Panc1 (cell line): Measurements from ENCODE around the gene SLC16A11. TPM values are rescaled to one million over a fixed set of nuclear protein-coding genes. Genes with fewer than 3 reads are reported as not detected.

Experiments
- ATAC-seq: fragments of 200-7000 bp; cut with Tn5 transposase; 2 replicates; pipeline ENCODE4 v1.9.1; 2020; ENCODE audit warnings: mild to moderate bottlenecking, moderate library complexity
- BruUV-seq: library from RNA; stranded (reverse); fragments of 400-500 nt; replicated peaks from 2 replicates; lab custom pipeline; 2021; lab: Mats Ljungman, UMichigan
- CTCF ChIA-PET: fragments of 300-600 bp; sonication (Branson Sonifier 250); formaldehyde crosslinking; loops from one replicate; lab custom pipeline; 2022; ENCODE audit warnings: antibody characterized with exemption; lab: Charles Lee
- POLR2A ChIA-PET: fragments of 300-600 bp; sonication (Branson Sonifier 250); formaldehyde crosslinking; loops from one replicate; lab custom pipeline; 2022; ENCODE audit warnings: antibody characterized with exemption; lab: Charles Lee
- DNase-seq: peaks from one replicate; pipeline ENCODE4 v3.0.0-alpha.2; 2010; ENCODE audit warnings: low read depth, low spot score
- H3K27ac ChIP-seq: 2 replicates; pipeline ENCODE4 v1.5.1; 2011; ENCODE audit warnings: mild to moderate bottlenecking, low read length, inconsistent platforms
- H3K27me3 ChIP-seq: fragments of 200-500 bp; sonication (Bioruptor generic); 2 replicates; pipeline ENCODE4 v1.6.0; 2014; ENCODE audit warnings: low read length, inconsistent platforms; ENCODE audit not compliant: control insufficient read depth, insufficient read depth
- H3K36me3 ChIP-seq: fragments of 200-500 bp; sonication (Bioruptor generic); 2 replicates; pipeline ENCODE4 v1.5.1; 2014; ENCODE audit warnings: inconsistent platforms, mild to moderate bottlenecking, low read length, moderate library complexity; ENCODE audit not compliant: control insufficient read depth, insufficient read depth
- H3K4me1 ChIP-seq: 2 replicates; pipeline ENCODE4 v1.5.1; 2011; ENCODE audit warnings: inconsistent platforms, mild to moderate bottlenecking, low read length, moderate library complexity; ENCODE audit not compliant: control insufficient read depth, insufficient read depth
- H3K4me3 ChIP-seq, 2 experiments: 2 replicates each; pipeline ENCODE4 v1.5.1; 2011 to 2012; ENCODE audit warnings: low read depth in 2 of 2, low read length in 2 of 2, mild to moderate bottlenecking in 2 of 2, inconsistent platforms in 1 of 2, moderate library complexity in 1 of 2
- H3K9me3 ChIP-seq: fragments of 200-500 bp; sonication (Bioruptor generic); 2 replicates; pipeline ENCODE4 v1.5.1; 2014; ENCODE audit warnings: low read depth, mild to moderate bottlenecking, inconsistent platforms, low read length, moderate library complexity; ENCODE audit not compliant: control insufficient read depth, insufficient read depth
- POLR2AphosphoS5 ChIP-seq: IDR thresholded peaks from 2 replicates; pipeline ENCODE4 v1.6.1; 2012; ENCODE audit warnings: mild to moderate bottlenecking, low read depth, low read length, moderate library complexity
- REST ChIP-seq, 2 experiments: IDR thresholded peaks; 2 replicates each; pipeline ENCODE4 v1.6.1; 2011 to 2012; ENCODE audit warnings: low read depth in 2 of 2, control low read depth in 1 of 2, low read length in 1 of 2, mild to moderate bottlenecking in 1 of 2, moderate library complexity in 1 of 2; ENCODE audit not compliant: insufficient read depth in 1 of 2
- in situ Hi-C: cut with HindIII; loops from 2 replicates; pipeline ENCODE4 v1.10.0; 2016; ENCODE audit warnings: low sequenced_read_pairs, low pct_unique_long_range_greater_than_20kb
- intact Hi-C: fragments of 100-400 bp; cut with micrococcal nuclease; formaldehyde crosslinking; loops from one replicate; pipeline ENCODE4 v1.10.0; 2022; ENCODE audit not compliant: unreplicated experiment
- total RNA-seq: library from RNA; stranded (reverse); gene quantifications from one replicate; pipeline ENCODE4 v1.2.1, GENCODE V29; 2021; ENCODE audit not compliant: unreplicated experiment
- TF ChIP-seq, protein P1 (sequence below): fragments of 450-650 bp; IDR thresholded peaks from 2 replicates; pipeline ENCODE4 v1.5.1; 2017; ENCODE audit warnings: mild to moderate bottlenecking

Gene SLC16A11
- total RNA-seq, 1 experiment from 2014 or later, result not detected

GRCh38 chr17:7035591-7036368 is 8.1 kb downstream of the SLC16A11 start, which contains the start of gene SLC16A13:
SLC16A13 (plus strand) TSS chr17:7036015; CDS start chr17:7036383, 368 bp downstream.
- peaks cover 6% of the 10 kb centered on the region; the same call in 1 of the 2 replicates for H3K4me1 ChIP-seq
- ChIA-PET CTCF (interaction anchor here (0.6 kb wide), 1 partner anchor 207 kb away, joined by 3 read pairs; the partner anchor contains the start of gene GABARAP), POLR2A (interaction anchor here (0.5 to 0.6 kb wide), 2 partner anchors 141 to 623 kb away, joined by 3 to 5 read pairs; no protein-coding TSS in a partner anchor)
- in situ Hi-C loops (no loop called here), intact Hi-C loops (no loop called here)
- no peaks in the 10 kb centered on the region for H3K27me3 ChIP-seq
- no TSS peak for BruUV-seq
- peak; percentile 88 for DNase-seq
- no peaks in the 10 kb centered on the region for H3K36me3 ChIP-seq
- H3K27ac ChIP-seq, result peak within 1 kb of the TSS; percentile 97
- peak; percentile 97 for ATAC-seq
- peak within 1 kb of the TSS; percentile 61 to 87 for H3K4me3 ChIP-seq
- TF ChIP-seq POLR2AphosphoS5 (peak; percentile 81), REST (IDR thresholded peaks at IDR 0.05; ENCODE audit: insufficient read depth in 1 of 2, low read depth in 2 of 2, low read length in 1 of 2) (no peak)
- TF ChIP-seq, protein P1, sequence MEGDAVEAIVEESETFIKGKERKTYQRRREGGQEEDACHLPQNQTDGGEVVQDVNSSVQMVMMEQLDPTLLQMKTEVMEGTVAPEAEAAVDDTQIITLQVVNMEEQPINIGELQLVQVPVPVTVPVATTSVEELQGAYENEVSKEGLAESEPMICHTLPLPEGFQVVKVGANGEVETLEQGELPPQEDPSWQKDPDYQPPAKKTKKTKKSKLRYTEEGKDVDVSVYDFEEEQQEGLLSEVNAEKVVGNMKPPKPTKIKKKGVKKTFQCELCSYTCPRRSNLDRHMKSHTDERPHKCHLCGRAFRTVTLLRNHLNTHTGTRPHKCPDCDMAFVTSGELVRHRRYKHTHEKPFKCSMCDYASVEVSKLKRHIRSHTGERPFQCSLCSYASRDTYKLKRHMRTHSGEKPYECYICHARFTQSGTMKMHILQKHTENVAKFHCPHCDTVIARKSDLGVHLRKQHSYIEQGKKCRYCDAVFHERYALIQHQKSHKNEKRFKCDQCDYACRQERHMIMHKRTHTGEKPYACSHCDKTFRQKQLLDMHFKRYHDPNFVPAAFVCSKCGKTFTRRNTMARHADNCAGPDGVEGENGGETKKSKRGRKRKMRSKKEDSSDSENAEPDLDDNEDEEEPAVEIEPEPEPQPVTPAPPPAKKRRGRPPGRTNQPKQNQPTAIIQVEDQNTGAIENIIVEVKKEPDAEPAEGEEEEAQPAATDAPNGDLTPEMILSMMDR, result no peak
- no peaks in the 10 kb centered on the region for H3K9me3 ChIP-seq

- ATAC-seq (no peak), DNase-seq (no peak)
- Histone ChIP-seq H3K4me3 (peak overlapping the region; percentile 61 to 87), H3K4me1 (peaks cover 6% of the 10 kb centered on the region; the same call in 1 of the 2 replicates), H3K9me3 (no peaks in the 10 kb centered on the region), H3K27ac (peak overlapping the region; percentile 97), H3K36me3 (no peaks in the 10 kb centered on the region), H3K27me3 (no peaks in the 10 kb centered on the region)
- POLR2A ChIA-PET, result interaction anchor here (0.5 to 0.6 kb wide), 2 partner anchors 142 to 1789 kb away, joined by 3 read pairs; no protein-coding TSS in a partner anchor
- in situ Hi-C loops (no loop called here), intact Hi-C loops (no loop called here)
- TSS peak; percentile 98 for BruUV-seq
- TF ChIP-seq, protein P1, result no peak
- TF ChIP-seq POLR2AphosphoS5, result no peak
- TF ChIP-seq REST (IDR thresholded peaks at IDR 0.05; ENCODE audit: insufficient read depth in 1 of 2, low read depth in 2 of 2, low read length in 1 of 2), result no peak
- CTCF ChIA-PET, result interaction anchor here (0.6 kb wide), 1 partner anchor 260 kb away, joined by 3 read pairs; no protein-coding TSS in a partner anchor
These were observed 8.8 kb downstream of the SLC16A11 start for GRCh38 chr17:7034955-7035590.
